ENCODE results near the gene PIEZO1. TPM values are rescaled to one million over a fixed set of nuclear protein-coding genes. Genes with fewer than 3 reads are reported as not detected.
A peak's percentile ranks its signal among the peaks of the same experiment; 100 is the strongest.

PIEZO1 gene
- 45.9 TPM for total RNA-seq

GRCh38 chr16:88785106-88785924, at the start of gene PIEZO1:
TSS of gene PIEZO1 (minus strand) at chr16:88785220. CDS start at chr16:88784964, 256 bp downstream.
- Histone ChIP-seq H3K27me3 (ENCODE audit: control insufficient read depth in 3 of 3, insufficient read depth in 3 of 3, low read length in 3 of 3) (peaks cover 7 to 22% (median 8%) of the 10 kb centered on the region in 3 donors), H3K27ac (ENCODE audit: low read depth, low read length) (peak within 1 kb of the TSS; percentile 60), H3K4me1 (ENCODE audit: control insufficient read depth in 3 of 3, insufficient read depth in 3 of 3, low read length in 3 of 3) (peaks cover 10 to 33% (median 13%) of the 10 kb centered on the region in 3 donors), H3K4me3 (ENCODE audit: low read length in 3 of 3) (peak within 1 kb of the TSS in 2 of 3 donors; percentile 61 to 67), H3K36me3 (ENCODE audit: control insufficient read depth in 3 of 3, insufficient read depth in 3 of 3, low read length in 3 of 3) (no peaks in the 10 kb centered on the region), H3K9ac (ENCODE audit: low read depth in 1 of 3, low read length in 3 of 3) (peak within 1 kb of the TSS; percentile 20 to 53 (median 50)), H3K9me3 (ENCODE audit: control insufficient read depth in 3 of 3, low read length in 3 of 3) (no peaks in the 10 kb centered on the region)

- no peaks in the 10 kb centered on the region for H3K27me3 ChIP-seq (ENCODE audit: control insufficient read depth in 3 of 3, insufficient read depth in 3 of 3, low read length in 3 of 3)
- H3K4me1 ChIP-seq (ENCODE audit: control insufficient read depth in 3 of 3, insufficient read depth in 3 of 3, low read length in 3 of 3): no peaks in the 10 kb centered on the region
- no peaks in the 10 kb centered on the region for H3K9me3 ChIP-seq (ENCODE audit: control insufficient read depth in 3 of 3, low read length in 3 of 3)
- H3K9ac ChIP-seq (ENCODE audit: low read depth in 1 of 3, low read length in 3 of 3): no peak overlapping the region
- H3K4me3 ChIP-seq (ENCODE audit: low read length in 3 of 3): no peak overlapping the region
- H3K27ac ChIP-seq (ENCODE audit: low read depth, low read length): no peak overlapping the region
- H3K36me3 ChIP-seq (ENCODE audit: control insufficient read depth in 3 of 3, insufficient read depth in 3 of 3, low read length in 3 of 3): peaks cover 12 to 22% (median 14%) of the 10 kb centered on the region in 3 donors
Observed at GRCh38 chr16:88834670-88835069, 49.6 kb upstream of the PIEZO1 start.

- Histone ChIP-seq H3K27ac (ENCODE audit: low read depth, low read length) (no peak overlapping the region), H3K4me1 (ENCODE audit: control insufficient read depth in 3 of 3, insufficient read depth in 3 of 3, low read length in 3 of 3) (no peaks in the 10 kb centered on the region), H3K9me3 (ENCODE audit: control insufficient read depth in 3 of 3, low read length in 3 of 3) (no peaks in the 10 kb centered on the region), H3K36me3 (ENCODE audit: control insufficient read depth in 3 of 3, insufficient read depth in 3 of 3, low read length in 3 of 3) (peaks cover 6 to 13% (median 11%) of the 10 kb centered on the region in 3 donors), H3K27me3 (ENCODE audit: control insufficient read depth in 3 of 3, insufficient read depth in 3 of 3, low read length in 3 of 3) (no peaks in the 10 kb centered on the region), H3K9ac (ENCODE audit: low read depth in 1 of 3, low read length in 3 of 3) (no peak overlapping the region), H3K4me3 (ENCODE audit: low read length in 3 of 3) (no peak overlapping the region)
Observed at GRCh38 chr16:88833086-88833485, 48.1 kb upstream of the PIEZO1 start.

GRCh38 chr16:88831838-88832237, 46.8 kb upstream of the PIEZO1 start:
- Histone ChIP-seq H3K36me3 (ENCODE audit: control insufficient read depth in 3 of 3, insufficient read depth in 3 of 3, low read length in 3 of 3) (peaks cover 7 to 13% (median 11%) of the 10 kb centered on the region in 3 donors), H3K27ac (ENCODE audit: low read depth, low read length) (no peak overlapping the region)

GRCh38 chr16:88830783-88831182, 45.8 kb upstream of the PIEZO1 start:
- Histone ChIP-seq H3K4me1 (ENCODE audit: control insufficient read depth in 3 of 3, insufficient read depth in 3 of 3, low read length in 3 of 3) (no peaks in the 10 kb centered on the region), H3K4me3 (ENCODE audit: low read length in 3 of 3) (no peak overlapping the region), H3K9me3 (ENCODE audit: control insufficient read depth in 3 of 3, low read length in 3 of 3) (no peaks in the 10 kb centered on the region), H3K27ac (ENCODE audit: low read depth, low read length) (no peak overlapping the region), H3K9ac (ENCODE audit: low read depth in 1 of 3, low read length in 3 of 3) (no peak overlapping the region), H3K36me3 (ENCODE audit: control insufficient read depth in 3 of 3, insufficient read depth in 3 of 3, low read length in 3 of 3) (peaks cover 8 to 11% (median 10%) of the 10 kb centered on the region in 3 donors), H3K27me3 (ENCODE audit: control insufficient read depth in 3 of 3, insufficient read depth in 3 of 3, low read length in 3 of 3) (no peaks in the 10 kb centered on the region)

More at GRCh38 chr16:88831838-88832237, 46.8 kb upstream of the PIEZO1 start:
- H3K9me3 ChIP-seq (ENCODE audit: control insufficient read depth in 3 of 3, low read length in 3 of 3): no peaks in the 10 kb centered on the region
- no peak overlapping the region for H3K9ac ChIP-seq (ENCODE audit: low read depth in 1 of 3, low read length in 3 of 3)
- no peak overlapping the region for H3K4me3 ChIP-seq (ENCODE audit: low read length in 3 of 3)
- H3K4me1 ChIP-seq (ENCODE audit: control insufficient read depth in 3 of 3, insufficient read depth in 3 of 3, low read length in 3 of 3): no peaks in the 10 kb centered on the region
- no peaks in the 10 kb centered on the region for H3K27me3 ChIP-seq (ENCODE audit: control insufficient read depth in 3 of 3, insufficient read depth in 3 of 3, low read length in 3 of 3)

- Histone ChIP-seq H3K27ac (ENCODE audit: low read depth, low read length) (no peak overlapping the region), H3K36me3 (ENCODE audit: control insufficient read depth in 3 of 3, insufficient read depth in 3 of 3, low read length in 3 of 3) (peaks cover 4 to 10% (median 8%) of the 10 kb centered on the region in 3 donors), H3K9ac (ENCODE audit: low read depth in 1 of 3, low read length in 3 of 3) (no peak overlapping the region), H3K9me3 (ENCODE audit: control insufficient read depth in 3 of 3, low read length in 3 of 3) (no peaks in the 10 kb centered on the region), H3K27me3 (ENCODE audit: control insufficient read depth in 3 of 3, insufficient read depth in 3 of 3, low read length in 3 of 3) (no peaks in the 10 kb centered on the region), H3K4me3 (ENCODE audit: low read length in 3 of 3) (no peak overlapping the region), H3K4me1 (ENCODE audit: control insufficient read depth in 3 of 3, insufficient read depth in 3 of 3, low read length in 3 of 3) (no peaks in the 10 kb centered on the region)
Observed at GRCh38 chr16:88830258-88830657, 45.2 kb upstream of the PIEZO1 start.

- Histone ChIP-seq H3K4me3 (ENCODE audit: low read length in 3 of 3) (no peak overlapping the region), H3K9me3 (ENCODE audit: control insufficient read depth in 3 of 3, low read length in 3 of 3) (no peaks in the 10 kb centered on the region), H3K27ac (ENCODE audit: low read depth, low read length) (no peak overlapping the region), H3K36me3 (ENCODE audit: control insufficient read depth in 3 of 3, insufficient read depth in 3 of 3, low read length in 3 of 3) (peaks cover 0 to 8% (median 3%) of the 10 kb centered on the region in 3 donors), H3K9ac (ENCODE audit: low read depth in 1 of 3, low read length in 3 of 3) (no peak overlapping the region), H3K4me1 (ENCODE audit: control insufficient read depth in 3 of 3, insufficient read depth in 3 of 3, low read length in 3 of 3) (no peaks in the 10 kb centered on the region), H3K27me3 (ENCODE audit: control insufficient read depth in 3 of 3, insufficient read depth in 3 of 3, low read length in 3 of 3) (no peaks in the 10 kb centered on the region)
Observed at GRCh38 chr16:88828711-88829110, 43.7 kb upstream of the PIEZO1 start.

GRCh38 chr16:88827727-88828126, 42.7 kb upstream of the PIEZO1 start:
- H3K27me3 ChIP-seq (ENCODE audit: control insufficient read depth in 3 of 3, insufficient read depth in 3 of 3, low read length in 3 of 3): no peaks in the 10 kb centered on the region
- no peak overlapping the region for H3K9ac ChIP-seq (ENCODE audit: low read depth in 1 of 3, low read length in 3 of 3)
- H3K27ac ChIP-seq (ENCODE audit: low read depth, low read length): no peak overlapping the region
- peaks cover 0 to 10% (median 3%) of the 10 kb centered on the region in 3 donors for H3K36me3 ChIP-seq (ENCODE audit: control insufficient read depth in 3 of 3, insufficient read depth in 3 of 3, low read length in 3 of 3)
- H3K9me3 ChIP-seq (ENCODE audit: control insufficient read depth in 3 of 3, low read length in 3 of 3): no peaks in the 10 kb centered on the region
- H3K4me1 ChIP-seq (ENCODE audit: control insufficient read depth in 3 of 3, insufficient read depth in 3 of 3, low read length in 3 of 3): no peaks in the 10 kb centered on the region
- H3K4me3 ChIP-seq (ENCODE audit: low read length in 3 of 3): no peak overlapping the region

- H3K4me3 ChIP-seq (ENCODE audit: low read length in 3 of 3): no peak overlapping the region
- no peaks in the 10 kb centered on the region for H3K27me3 ChIP-seq (ENCODE audit: control insufficient read depth in 3 of 3, insufficient read depth in 3 of 3, low read length in 3 of 3)
- H3K9me3 ChIP-seq (ENCODE audit: control insufficient read depth in 3 of 3, low read length in 3 of 3): no peaks in the 10 kb centered on the region
- H3K27ac ChIP-seq (ENCODE audit: low read depth, low read length): no peak overlapping the region
- H3K9ac ChIP-seq (ENCODE audit: low read depth in 1 of 3, low read length in 3 of 3): no peak overlapping the region
- peaks cover 4 to 16% (median 7%) of the 10 kb centered on the region in 3 donors for H3K36me3 ChIP-seq (ENCODE audit: control insufficient read depth in 3 of 3, insufficient read depth in 3 of 3, low read length in 3 of 3)
- H3K4me1 ChIP-seq (ENCODE audit: control insufficient read depth in 3 of 3, insufficient read depth in 3 of 3, low read length in 3 of 3): no peaks in the 10 kb centered on the region
Observed at GRCh38 chr16:88826070-88826840, 41.2 kb upstream of the PIEZO1 start.

GRCh38 chr16:88825146-88825545, 40.1 kb upstream of the PIEZO1 start:
- Histone ChIP-seq H3K9ac (ENCODE audit: low read depth in 1 of 3, low read length in 3 of 3) (no peak overlapping the region), H3K27me3 (ENCODE audit: control insufficient read depth in 3 of 3, insufficient read depth in 3 of 3, low read length in 3 of 3) (no peaks in the 10 kb centered on the region), H3K4me1 (ENCODE audit: control insufficient read depth in 3 of 3, insufficient read depth in 3 of 3, low read length in 3 of 3) (no peaks in the 10 kb centered on the region), H3K27ac (ENCODE audit: low read depth, low read length) (no peak overlapping the region), H3K36me3 (ENCODE audit: control insufficient read depth in 3 of 3, insufficient read depth in 3 of 3, low read length in 3 of 3) (peaks cover 4 to 14% (median 7%) of the 10 kb centered on the region in 3 donors), H3K9me3 (ENCODE audit: control insufficient read depth in 3 of 3, low read length in 3 of 3) (no peaks in the 10 kb centered on the region), H3K4me3 (ENCODE audit: low read length in 3 of 3) (no peak overlapping the region)
